Esophagus squamous epithelium (tissue), 5 donors: ENCODE measurements around the gene PLCB2. TPM values are rescaled to one million over a fixed set of nuclear protein-coding genes. Genes with fewer than 3 reads are reported as not detected.

Experiments used
- DNase-seq: peaks from one replicate; lab custom pipeline; 2025; lab: John Stamatoyannopoulos, UW
- H3K27ac ChIP-seq, 4 donors: fragments of 200-600 bp; sonication (generic); one replicate each; pipeline ENCODE4 v1.5.1; 2016 to 2019; ENCODE audit warnings: mild to moderate bottlenecking in 1 of 4
- H3K27me3 ChIP-seq, 4 donors: fragments of 200-600 bp; sonication (generic); 1 replicate in 3 of 4; 2 replicates in 1 of 4; pipeline versions ENCODE4 v1.5.1 to v1.6.0; 2017 to 2021; ENCODE audit warnings: antibody characterized with exemption in 1 of 4
- H3K36me3 ChIP-seq, 3 donors: fragments of 200-600 bp; sonication (generic); one replicate each; pipeline ENCODE4 v1.5.1; 2016 to 2019
- H3K4me1 ChIP-seq, 3 donors: fragments of 200-600 bp; sonication (generic); one replicate each; pipeline ENCODE4 v1.5.1; 2017 to 2019
- H3K4me3 ChIP-seq, 4 donors: fragments of 200-600 bp; sonication (generic); 1 replicate in 3 of 4; 2 replicates in 1 of 4; pipeline ENCODE4 v1.5.1; 2016 to 2019; ENCODE audit warnings: mild to moderate bottlenecking in 2 of 4, moderate library complexity in 1 of 4
- H3K9me3 ChIP-seq, 3 donors: fragments of 200-600 bp; sonication (generic); one replicate each; pipeline ENCODE4 v1.5.1; 2016 to 2019
- CTCF ChIP-seq, 6 experiments: fragments of 450-650 bp in 4 of 6; fragments of 200-600 bp in 2 of 6; sonication (generic) in 2 of 6; IDR thresholded peaks; one replicate each; pipeline ENCODE4 v1.5.1; 2016 to 2019; ENCODE audit warnings: antibody characterized with exemption in 6 of 6, mild to moderate bottlenecking in 4 of 6, moderate library complexity in 4 of 6
- POLR2A ChIP-seq, 4 donors: fragments of 450-650 bp; IDR thresholded peaks; one replicate each; pipeline ENCODE4 v1.6.1; 2017; ENCODE audit warnings: antibody characterized with exemption in 4 of 4, mild to moderate bottlenecking in 4 of 4, moderate library complexity in 3 of 4
- WGBS, 2 donors: methylation state at CpG; one replicate each; pipeline ENCODE4 v1.1.5; 2018; 5-methylcytosine and 5-hydroxymethylcytosine counted together
- intact Hi-C: fragments of 100-400 bp; cut with DNase I; formaldehyde crosslinking; loops from one replicate; pipeline ENCODE4 v1.15.0; 2022
- total RNA-seq, 4 donors: library from RNA; depleted of rRNA; stranded (reverse); fragments of >200 nt; gene quantifications; one replicate each; pipeline ENCODE4 v1.1.0, GENCODE V29; 2016
- donor health status: DM: yes; HTN: yes; CAD: no.

The PLCB2 gene
- total RNA-seq, 4 donors from 2014 or later, result 6.1 to 15.9 (median 10.4) TPM

- H3K9me3 ChIP-seq, result no peaks in the 10 kb centered on the region
- H3K27ac ChIP-seq, result no peak overlapping the region
- H3K27me3 ChIP-seq, result peaks cover 11 to 96% (median 12%) of the 10 kb centered on the region in 4 donors
- DNase-seq, result no peak
- intact Hi-C loops, result no loop called here
- H3K4me1 ChIP-seq, result peaks cover 13 to 36% (median 16%) of the 10 kb centered on the region in 3 donors
- H3K36me3 ChIP-seq, result no peaks in the 10 kb centered on the region
- 67 to 81% methylated on average over 1 to 3 of the region's 3 CpGs for WGBS, 2 donors
- no peak overlapping the region for H3K4me3 ChIP-seq
- TF ChIP-seq POLR2A (IDR thresholded peaks at IDR 0.05) (no peak), CTCF (IDR thresholded peaks at IDR 0.05) (no peak)
These were observed 20.2 kb downstream of the PLCB2 start for GRCh38 chr15:40287505-40287904.

- DNase-seq, result no peak
- TF ChIP-seq POLR2A (IDR thresholded peaks at IDR 0.05) (no peak), CTCF (IDR thresholded peaks at IDR 0.05) (no peak)
- no peaks in the 10 kb centered on the region for H3K9me3 ChIP-seq
- H3K36me3 ChIP-seq, result no peaks in the 10 kb centered on the region
- H3K27me3 ChIP-seq, result peaks cover 11 to 96% (median 13%) of the 10 kb centered on the region in 4 donors
- H3K27ac ChIP-seq, result no peak overlapping the region
- intact Hi-C loops, result no loop called here
- no CpG with 5 or more reads among the region's 7 CpGs for WGBS, 2 donors
- peaks cover 20 to 43% (median 21%) of the 10 kb centered on the region in 3 donors for H3K4me1 ChIP-seq
- H3K4me3 ChIP-seq, result no peak overlapping the region
These were observed 20.9 kb downstream of the PLCB2 start for GRCh38 chr15:40286794-40287193.

GRCh38 chr15:40286061-40286532, 21.6 kb downstream of the PLCB2 start:
- no peak for TF ChIP-seq POLR2A (IDR thresholded peaks at IDR 0.05)
- no peak for TF ChIP-seq CTCF (IDR thresholded peaks at IDR 0.05)
- no peaks in the 10 kb centered on the region for H3K9me3 ChIP-seq
- WGBS, 2 donors, result 43 to 66% methylated on average over 1 to 3 of the region's 7 CpGs
- H3K27me3 ChIP-seq, result peaks cover 15 to 96% (median 17%) of the 10 kb centered on the region in 4 donors
- no peak overlapping the region for H3K4me3 ChIP-seq
- no peak overlapping the region for H3K27ac ChIP-seq
- intact Hi-C loops, result no loop called here
- DNase-seq, result no peak
- H3K36me3 ChIP-seq, result no peaks in the 10 kb centered on the region
- peaks cover 21 to 43% (median 25%) of the 10 kb centered on the region in 3 donors for H3K4me1 ChIP-seq

- intact Hi-C loops, result no loop called here
- Histone ChIP-seq H3K4me3 (no peak overlapping the region), H3K36me3 (no peaks in the 10 kb centered on the region), H3K27me3 (peaks cover 15 to 96% (median 21%) of the 10 kb centered on the region in 4 donors), H3K27ac (no peak overlapping the region), H3K4me1 (peaks cover 17 to 39% (median 22%) of the 10 kb centered on the region in 3 donors), H3K9me3 (no peaks in the 10 kb centered on the region)
- TF ChIP-seq CTCF (IDR thresholded peaks at IDR 0.05) (no peak), POLR2A (IDR thresholded peaks at IDR 0.05) (no peak)
- 0 to 60% methylated on average over 1 of the region's 1 CpG for WGBS, 2 donors
- no peak for DNase-seq
These were observed 22.2 kb downstream of the PLCB2 start for GRCh38 chr15:40285554-40286011.

- intact Hi-C loops, result no loop called here
- 16 to 65% methylated on average over 4 of the region's 4 CpGs for WGBS, 2 donors
- H3K27ac ChIP-seq, result no peak overlapping the region
These were observed 22.6 kb downstream of the PLCB2 start for GRCh38 chr15:40285151-40285550.

More at GRCh38 chr15:40285151-40285550, 22.6 kb downstream of the PLCB2 start:
- H3K9me3 ChIP-seq, result no peaks in the 10 kb centered on the region
- TF ChIP-seq POLR2A (IDR thresholded peaks at IDR 0.05) (no peak), CTCF (IDR thresholded peaks at IDR 0.05) (no peak)
- H3K4me3 ChIP-seq, result no peak overlapping the region
- peaks cover 17 to 39% (median 22%) of the 10 kb centered on the region in 3 donors for H3K4me1 ChIP-seq
- H3K36me3 ChIP-seq, result no peaks in the 10 kb centered on the region
- H3K27me3 ChIP-seq, result peaks cover 18 to 96% (median 26%) of the 10 kb centered on the region in 4 donors
- no peak for DNase-seq
